Activated CD8-positive, alpha-beta T cell treated with anti-CD3 and anti-CD28 coated beads, Interleukin-2, amount 10 ng/mL, durations not matched to agents 7 days and 5 days (primary cell): Measurements from ENCODE around the gene RAB29. TPM values are rescaled to one million over a fixed set of nuclear protein-coding genes. Genes with fewer than 3 reads are reported as not detected.

ENCODE experiments used
- ATAC-seq: fragments of 150-1000 bp; cut with Tn5 transposase; one replicate; pipeline ENCODE4 v1.10.0; 2021; ENCODE audit warnings: moderate library complexity
- CTCF ChIA-PET: fragments of 350-600 bp; sonication (Branson Sonifier 250); formaldehyde crosslinking; loops from one replicate; lab custom pipeline; 2021; ENCODE audit warnings: antibody characterized with exemption; lab: Charles Lee
- POLR2A ChIA-PET: fragments of 350-600 bp; sonication (Branson Sonifier 250); formaldehyde crosslinking; loops from one replicate; lab custom pipeline; 2021; ENCODE audit warnings: antibody characterized with exemption; lab: Charles Lee
- DNase-seq: peaks from one replicate; pipeline ENCODE4 v3.0.0-alpha.2; 2020
- H3K27ac Mint-ChIP-seq: one replicate; pipeline ENCODE4 v1.8.0; 2021; ENCODE audit warnings: mild to moderate bottlenecking, mixed read lengths
- H3K27me3 Mint-ChIP-seq: one replicate; pipeline ENCODE4 v1.8.0; 2021; ENCODE audit warnings: low read depth, mixed read lengths
- H3K36me3 Mint-ChIP-seq: one replicate; pipeline ENCODE4 v1.8.0; 2021; ENCODE audit warnings: low read depth, mixed read lengths
- H3K4me1 Mint-ChIP-seq: one replicate; pipeline ENCODE4 v1.8.0; 2021; ENCODE audit warnings: low read depth, mixed read lengths
- H3K4me3 Mint-ChIP-seq: one replicate; pipeline ENCODE4 v1.8.0; 2021; ENCODE audit warnings: mild to moderate bottlenecking, mixed read lengths
- H3K9me3 Mint-ChIP-seq: one replicate; pipeline ENCODE4 v1.8.0; 2022; ENCODE audit warnings: mixed read lengths; ENCODE audit not compliant: insufficient read depth
- total RNA-seq, 2 experiments: library from RNA; stranded (reverse); gene quantifications; one replicate each; pipeline ENCODE4 v1.2.3, GENCODE V29; 2021

Gene RAB29
- total RNA-seq, 2 experiments from 2014 or later = 42.5 to 42.7 TPM

DNA sequence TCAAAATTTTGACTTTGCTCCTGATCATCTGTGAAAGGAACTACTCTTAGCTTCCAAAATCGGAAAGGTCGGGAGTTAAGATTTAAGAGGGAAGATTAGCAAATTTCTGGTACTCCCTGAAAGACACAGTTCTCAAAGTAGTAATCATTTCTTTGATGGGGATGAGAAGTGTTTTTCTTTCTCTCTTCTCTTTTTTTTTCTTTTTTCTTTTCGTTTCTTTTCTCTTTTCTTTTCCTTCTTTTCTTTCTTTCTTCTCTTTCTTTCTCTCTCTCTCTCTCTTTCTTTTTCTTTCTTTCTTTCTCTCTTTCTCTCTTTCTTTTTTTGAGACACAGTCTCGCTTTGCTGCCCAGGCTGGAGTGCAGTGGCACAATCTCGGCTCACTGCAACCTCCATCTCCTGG lies 5.1 kb upstream of the RAB29 start:
- ChIA-PET CTCF (interaction anchor here (1.0 kb wide), 1 partner anchor 121 kb away, joined by 5 read pairs; no protein-coding TSS in a partner anchor), POLR2A (no interaction called here)
- DNase-seq (no peak), ATAC-seq (no peak)
- Mint-ChIP-seq H3K36me3 (no peaks in the 10 kb centered on the region), H3K4me1 (peaks cover 32% of the 10 kb centered on the region), H3K4me3 (no peak overlapping the region), H3K27me3 (no peaks in the 10 kb centered on the region), H3K27ac (no peak overlapping the region), H3K9me3 (no peaks in the 10 kb centered on the region)

- Mint-ChIP-seq H3K27ac (no peak overlapping the region), H3K4me1 (peaks cover 42% of the 10 kb centered on the region), H3K36me3 (peaks cover 11% of the 10 kb centered on the region), H3K9me3 (no peaks in the 10 kb centered on the region), H3K27me3 (no peaks in the 10 kb centered on the region), H3K4me3 (no peak overlapping the region)
- ChIA-PET CTCF (interaction anchor here (0.8 to 1.5 kb wide), 2 partner anchors 14 to 119 kb away, joined by 3 to 6 read pairs; no protein-coding TSS in a partner anchor), POLR2A (interaction anchor here (1.0 kb wide), 1 partner anchor 29 kb away, joined by 3 read pairs; no protein-coding TSS in a partner anchor)
- DNase-seq (no peak), ATAC-seq (no peak)
Measured at GRCh38 chr1:205777994-205778393, 2.7 kb upstream of the RAB29 start.

- POLR2A ChIA-PET = interaction anchor here (0.6 to 2.6 kb wide), 7 partner anchors 12 to 1368 kb away, joined by 3 to 26 read pairs (median 3); partner anchors contain the start of gene NUCKS1
- no peak for ATAC-seq
- peaks cover 53% of the 10 kb centered on the region for H3K4me1 Mint-ChIP-seq
Measured at GRCh38 chr1:205775717-205776056, 405 bp upstream of the RAB29 start.

DNA sequence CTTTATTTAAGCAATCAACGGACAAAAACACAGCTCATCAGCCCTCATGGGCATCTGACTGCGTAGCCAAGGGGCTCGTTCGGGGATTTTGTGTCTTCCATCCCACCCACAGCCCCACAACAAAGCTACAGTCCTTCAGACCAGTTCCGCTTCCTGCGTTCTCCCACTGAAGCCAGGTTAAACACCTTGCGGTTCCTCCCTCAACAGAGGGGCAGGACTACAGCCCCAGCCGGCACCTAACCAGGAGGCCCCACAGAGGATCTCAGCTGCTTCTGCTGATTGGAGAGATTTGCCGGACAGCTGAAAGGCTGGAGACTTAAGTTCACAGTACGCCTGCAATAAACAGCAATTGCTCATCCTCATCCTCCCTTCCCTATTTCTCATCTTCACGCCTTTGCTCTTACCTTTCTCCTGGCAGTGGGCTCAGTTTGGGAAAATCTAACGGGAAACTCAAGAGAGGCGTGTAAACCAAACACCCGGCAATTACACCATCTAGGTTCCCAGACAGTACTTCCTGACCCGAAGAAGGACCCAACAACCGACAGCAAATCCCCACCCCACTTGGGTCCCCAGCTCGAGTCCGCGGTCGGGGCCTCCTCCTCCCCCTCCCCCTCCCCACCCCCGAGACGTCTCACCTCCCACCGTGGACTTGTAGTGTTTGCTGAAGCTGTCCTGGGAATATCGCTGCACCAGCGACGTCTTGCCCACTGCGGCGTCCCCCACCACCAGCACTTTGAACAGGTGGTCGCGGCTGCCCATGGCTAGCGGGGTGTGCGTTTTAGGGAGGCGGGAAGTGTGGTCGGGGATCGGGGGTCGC lies 876 bp downstream of the RAB29 start:
- peaks cover 56% of the 10 kb centered on the region for H3K4me1 Mint-ChIP-seq

More at GRCh38 chr1:205775717-205776056, 405 bp upstream of the RAB29 start:
- H3K9me3 Mint-ChIP-seq = no peaks in the 10 kb centered on the region
- no peaks in the 10 kb centered on the region for H3K27me3 Mint-ChIP-seq
- peak overlapping the region; percentile 92 for H3K27ac Mint-ChIP-seq
- DNase-seq = no peak
- CTCF ChIA-PET = interaction anchor here (1.4 to 7.0 kb wide), 6 partner anchors 27 to 290 kb away, joined by 3 to 49 read pairs (median 6); partner anchors contain the start of gene NUCKS1
- H3K36me3 Mint-ChIP-seq = peaks cover 31% of the 10 kb centered on the region
- peak overlapping the region; percentile 97 for H3K4me3 Mint-ChIP-seq

GRCh38 chr1:205772607-205773032 lies 2.7 kb downstream of the RAB29 start:
- peaks cover 53% of the 10 kb centered on the region for H3K4me1 Mint-ChIP-seq
- POLR2A ChIA-PET = interaction anchor here (1.1 to 1.4 kb wide), 3 partner anchors 15 to 23 kb away, joined by 3 to 4 read pairs (median 4); partner anchors contain the start of gene NUCKS1
- no peak for DNase-seq

More for the DNA sequence above, 876 bp downstream of the RAB29 start:
- ATAC-seq = peak; percentile 52
- H3K4me3 Mint-ChIP-seq = peak overlapping the region; percentile 97
- H3K9me3 Mint-ChIP-seq = no peaks in the 10 kb centered on the region
- DNase-seq = peak; percentile 65
- ChIA-PET POLR2A (interaction anchor here (0.7 to 2.6 kb wide), 12 partner anchors 8 to 204 kb away, joined by 3 to 26 read pairs (median 4); partner anchors contain the start of gene NUCKS1), CTCF (interaction anchor here (0.9 to 7.0 kb wide), 14 partner anchors 8 to 289 kb away, joined by 3 to 49 read pairs (median 5); no protein-coding TSS in a partner anchor)
- H3K27me3 Mint-ChIP-seq = no peaks in the 10 kb centered on the region
- peaks cover 43% of the 10 kb centered on the region for H3K36me3 Mint-ChIP-seq
- H3K27ac Mint-ChIP-seq = peak overlapping the region; percentile 92

DNA sequence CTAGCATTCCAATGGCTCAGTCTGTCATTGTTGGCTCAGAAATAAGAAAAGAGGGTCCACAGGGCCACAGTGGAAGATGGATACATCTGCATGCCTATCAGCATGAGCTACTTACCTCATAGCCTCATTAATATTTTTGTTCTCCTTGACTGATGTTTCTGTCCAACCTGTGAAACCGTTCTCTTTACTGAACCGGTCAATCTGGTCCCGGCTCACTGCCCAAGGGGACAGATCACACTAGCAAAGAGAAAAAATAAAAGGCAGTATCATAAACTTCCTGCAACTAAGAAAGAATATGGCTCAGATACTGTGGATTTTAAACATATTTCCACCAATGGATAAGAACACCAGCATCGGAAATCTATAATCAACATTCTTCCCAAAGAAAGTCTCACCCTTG lies 4.7 kb downstream of the RAB29 start:
- no peak for ATAC-seq
- DNase-seq = no peak
- Mint-ChIP-seq H3K27me3 (no peaks in the 10 kb centered on the region), H3K9me3 (no peaks in the 10 kb centered on the region), H3K27ac (peak overlapping the region; percentile 49), H3K36me3 (peaks cover 70% of the 10 kb centered on the region), H3K4me1 (peaks cover 56% of the 10 kb centered on the region), H3K4me3 (no peak overlapping the region)
- CTCF ChIA-PET = interaction anchor here (1.3 to 7.0 kb wide), 2 partner anchors 24 to 113 kb away, joined by 3 to 49 read pairs; no protein-coding TSS in a partner anchor
- POLR2A ChIA-PET = no interaction called here

More at GRCh38 chr1:205772607-205773032, 2.7 kb downstream of the RAB29 start:
- Mint-ChIP-seq H3K9me3 (no peaks in the 10 kb centered on the region), H3K36me3 (peaks cover 57% of the 10 kb centered on the region), H3K27me3 (no peaks in the 10 kb centered on the region), H3K4me3 (peak overlapping the region; percentile 35), H3K27ac (peak overlapping the region; percentile 5)
- ATAC-seq = no peak
- CTCF ChIA-PET = interaction anchor here (0.9 to 7.0 kb wide), 7 partner anchors 9 to 205 kb away, joined by 3 to 49 read pairs (median 4); no protein-coding TSS in a partner anchor

- ATAC-seq (no peak), DNase-seq (no peak)
- H3K36me3 Mint-ChIP-seq = peaks cover 70% of the 10 kb centered on the region
- CTCF ChIA-PET = interaction anchor here (1.2 to 7.0 kb wide), 4 partner anchors 13 to 112 kb away, joined by 3 to 49 read pairs (median 5); no protein-coding TSS in a partner anchor
- H3K27me3 Mint-ChIP-seq = no peaks in the 10 kb centered on the region
- POLR2A ChIA-PET = no interaction called here
- no peak overlapping the region for H3K4me3 Mint-ChIP-seq
- no peaks in the 10 kb centered on the region for H3K9me3 Mint-ChIP-seq
- peaks cover 52% of the 10 kb centered on the region for H3K4me1 Mint-ChIP-seq
- no peak overlapping the region for H3K27ac Mint-ChIP-seq
Measured at GRCh38 chr1:205769641-205770365, 5.5 kb downstream of the RAB29 start.

GRCh38 chr1:205767248-205767647 lies 8.0 kb downstream of the RAB29 start:
- Mint-ChIP-seq H3K27me3 (no peaks in the 10 kb centered on the region), H3K4me3 (no peak overlapping the region), H3K4me1 (peaks cover 31% of the 10 kb centered on the region), H3K9me3 (no peaks in the 10 kb centered on the region), H3K27ac (no peak overlapping the region), H3K36me3 (peaks cover 56% of the 10 kb centered on the region)
- CTCF ChIA-PET = interaction anchor here (1.5 kb wide), 1 partner anchor 16 kb away, joined by 3 read pairs; no protein-coding TSS in a partner anchor
- POLR2A ChIA-PET = no interaction called here
- DNase-seq (no peak), ATAC-seq (no peak)

- ATAC-seq (no peak), DNase-seq (no peak)
- POLR2A ChIA-PET = no interaction called here
- H3K27ac Mint-ChIP-seq = no peak overlapping the region
- H3K4me3 Mint-ChIP-seq = no peak overlapping the region
- no peaks in the 10 kb centered on the region for H3K27me3 Mint-ChIP-seq
- no peaks in the 10 kb centered on the region for H3K9me3 Mint-ChIP-seq
- H3K36me3 Mint-ChIP-seq = peaks cover 49% of the 10 kb centered on the region
- CTCF ChIA-PET = interaction anchor here (0.8 to 1.5 kb wide), 2 partner anchors 8 to 16 kb away, joined by 3 read pairs; no protein-coding TSS in a partner anchor
- H3K4me1 Mint-ChIP-seq = peaks cover 24% of the 10 kb centered on the region
Measured at GRCh38 chr1:205766570-205766969, 8.7 kb downstream of the RAB29 start.

- ATAC-seq = no peak
- POLR2A ChIA-PET = interaction anchor here (0.6 to 1.0 kb wide), 2 partner anchors 8 to 17 kb away, joined by 4 read pairs; partner anchors contain the start of gene NUCKS1
- peaks cover 44% of the 10 kb centered on the region for H3K36me3 Mint-ChIP-seq
Measured at GRCh38 chr1:205766038-205766437, 9.2 kb downstream of the RAB29 start.

GRCh38 chr1:205764578-205764977 lies 10.7 kb downstream of the RAB29 start:
- peaks cover 35% of the 10 kb centered on the region for H3K36me3 Mint-ChIP-seq
- H3K4me3 Mint-ChIP-seq = no peak overlapping the region
- POLR2A ChIA-PET = no interaction called here
- DNase-seq = no peak
- no peaks in the 10 kb centered on the region for H3K27me3 Mint-ChIP-seq
- no peaks in the 10 kb centered on the region for H3K9me3 Mint-ChIP-seq
- peaks cover 13% of the 10 kb centered on the region for H3K4me1 Mint-ChIP-seq
- CTCF ChIA-PET = interaction anchor here (0.8 to 1.8 kb wide), 3 partner anchors 9 to 106 kb away, joined by 3 to 6 read pairs (median 5); no protein-coding TSS in a partner anchor
- no peak overlapping the region for H3K27ac Mint-ChIP-seq
- ATAC-seq = no peak

More at GRCh38 chr1:205766038-205766437, 9.2 kb downstream of the RAB29 start:
- no peak for DNase-seq
- H3K27me3 Mint-ChIP-seq = no peaks in the 10 kb centered on the region
- CTCF ChIA-PET = interaction anchor here (0.8 to 1.5 kb wide), 3 partner anchors 8 to 17 kb away, joined by 3 to 6 read pairs (median 3); no protein-coding TSS in a partner anchor
- H3K9me3 Mint-ChIP-seq = no peaks in the 10 kb centered on the region
- H3K4me3 Mint-ChIP-seq = no peak overlapping the region
- H3K4me1 Mint-ChIP-seq = peaks cover 19% of the 10 kb centered on the region
- no peak overlapping the region for H3K27ac Mint-ChIP-seq
